PC-9 (cell line): Measurements from ENCODE around the gene ELL2.

Experiments
- EZH2 ChIP-seq: fragments of 200-600 bp; sonication (generic); IDR thresholded peaks from 2 replicates; pipeline ENCODE4 v1.8.0; 2017; ENCODE audit warnings: antibody characterized with exemption, low read depth
- TF ChIP-seq, protein P1 (sequence below): fragments of 200-600 bp; sonication (generic); conservative IDR thresholded peaks from 2 replicates; pipeline ENCODE4 v1.6.1; 2017; ENCODE audit warnings: mixed run types, antibody characterized with exemption, mild to moderate bottlenecking, moderate library complexity

DNA sequence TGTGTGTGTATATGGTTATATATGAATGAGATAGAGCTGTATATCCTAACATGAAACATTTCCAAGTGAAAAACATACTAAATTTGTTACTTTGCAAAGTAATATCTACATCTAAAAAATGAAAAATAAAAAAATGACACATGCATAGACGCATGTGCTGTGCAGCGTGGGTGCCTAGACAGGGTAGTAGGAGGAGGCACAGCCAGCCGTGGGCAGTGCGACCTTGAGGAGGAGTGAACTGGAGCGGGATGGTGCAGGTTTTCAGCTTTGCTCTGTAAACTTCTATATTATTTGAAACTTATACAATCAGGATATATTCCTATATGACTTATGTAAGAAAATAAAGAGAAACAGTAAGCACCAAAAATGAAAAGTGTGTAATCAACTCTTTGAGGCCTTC is 124.2 kb downstream of the ELL2 start:
- TF ChIP-seq, protein P1, sequence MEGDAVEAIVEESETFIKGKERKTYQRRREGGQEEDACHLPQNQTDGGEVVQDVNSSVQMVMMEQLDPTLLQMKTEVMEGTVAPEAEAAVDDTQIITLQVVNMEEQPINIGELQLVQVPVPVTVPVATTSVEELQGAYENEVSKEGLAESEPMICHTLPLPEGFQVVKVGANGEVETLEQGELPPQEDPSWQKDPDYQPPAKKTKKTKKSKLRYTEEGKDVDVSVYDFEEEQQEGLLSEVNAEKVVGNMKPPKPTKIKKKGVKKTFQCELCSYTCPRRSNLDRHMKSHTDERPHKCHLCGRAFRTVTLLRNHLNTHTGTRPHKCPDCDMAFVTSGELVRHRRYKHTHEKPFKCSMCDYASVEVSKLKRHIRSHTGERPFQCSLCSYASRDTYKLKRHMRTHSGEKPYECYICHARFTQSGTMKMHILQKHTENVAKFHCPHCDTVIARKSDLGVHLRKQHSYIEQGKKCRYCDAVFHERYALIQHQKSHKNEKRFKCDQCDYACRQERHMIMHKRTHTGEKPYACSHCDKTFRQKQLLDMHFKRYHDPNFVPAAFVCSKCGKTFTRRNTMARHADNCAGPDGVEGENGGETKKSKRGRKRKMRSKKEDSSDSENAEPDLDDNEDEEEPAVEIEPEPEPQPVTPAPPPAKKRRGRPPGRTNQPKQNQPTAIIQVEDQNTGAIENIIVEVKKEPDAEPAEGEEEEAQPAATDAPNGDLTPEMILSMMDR: no peak
- no peak for TF ChIP-seq EZH2
